Testis (tissue), 2 donors: ENCODE data around the gene CPNE1.

Experiments
- POLR2A ChIP-seq: fragments of 450-650 bp; IDR thresholded peaks from one replicate; pipeline ENCODE4 v1.6.1; 2017; ENCODE audit warnings: antibody characterized with exemption, mild to moderate bottlenecking, moderate library complexity
- TF ChIP-seq, protein P1 (sequence below), 3 experiments: fragments of 450-650 bp in 2 of 3; fragments of 200-600 bp in 1 of 3; sonication (generic) in 1 of 3; IDR thresholded peaks; one replicate each; pipeline ENCODE4 v1.5.1; 2016 to 2019; ENCODE audit warnings: antibody characterized with exemption in 3 of 3, mild to moderate bottlenecking in 2 of 3, moderate library complexity in 1 of 3

DNA sequence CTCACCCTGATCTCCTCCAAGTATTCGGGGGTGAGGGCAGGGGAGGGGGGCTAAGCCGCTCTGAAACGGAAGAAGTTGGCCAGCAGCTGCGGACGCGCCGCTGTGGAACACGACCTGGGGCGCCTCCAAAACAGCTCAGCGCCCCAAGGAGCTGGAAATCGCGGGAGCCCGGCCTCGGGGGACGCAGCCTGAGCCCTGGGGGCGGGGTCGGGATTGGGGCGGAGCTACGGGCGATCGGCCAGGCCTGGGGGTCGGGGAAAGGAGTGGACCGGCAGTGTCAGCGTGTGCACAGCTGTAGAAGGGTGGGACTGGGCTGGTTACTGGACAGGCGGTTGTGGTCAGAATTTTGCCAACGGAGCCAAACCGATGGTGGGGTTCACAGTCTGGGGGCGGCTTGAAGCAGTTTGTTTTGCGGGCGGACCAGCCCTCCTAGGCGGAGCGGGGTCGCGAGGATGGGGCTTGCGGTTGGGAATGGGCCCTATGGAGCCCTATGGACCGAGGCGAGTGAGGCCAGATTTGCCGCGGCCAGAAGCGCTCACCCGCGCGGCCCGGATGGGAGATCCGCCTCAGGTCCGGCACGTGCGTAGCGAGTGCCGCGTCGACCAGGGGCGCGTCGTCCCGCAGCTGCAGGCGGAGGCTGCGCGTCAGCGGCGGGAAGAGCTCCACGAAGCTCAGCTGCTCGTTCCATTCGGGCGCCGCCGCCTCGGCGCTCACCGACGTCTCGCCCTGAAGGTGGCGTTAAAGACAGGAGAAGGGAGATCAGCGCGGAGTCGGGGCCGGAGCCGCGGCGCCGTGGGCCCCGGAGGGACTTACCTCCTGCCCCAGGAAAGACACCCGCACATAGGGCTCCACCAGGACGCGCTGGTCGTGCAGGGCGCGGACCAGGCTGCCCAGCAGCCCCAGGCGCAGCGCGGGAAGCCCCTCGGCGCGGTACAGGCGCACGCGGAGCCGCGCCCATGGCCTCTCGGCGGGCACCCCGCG lies 63.4 kb downstream of the CPNE1 start:
- TF ChIP-seq POLR2A = no peak
- TF ChIP-seq, protein P1, sequence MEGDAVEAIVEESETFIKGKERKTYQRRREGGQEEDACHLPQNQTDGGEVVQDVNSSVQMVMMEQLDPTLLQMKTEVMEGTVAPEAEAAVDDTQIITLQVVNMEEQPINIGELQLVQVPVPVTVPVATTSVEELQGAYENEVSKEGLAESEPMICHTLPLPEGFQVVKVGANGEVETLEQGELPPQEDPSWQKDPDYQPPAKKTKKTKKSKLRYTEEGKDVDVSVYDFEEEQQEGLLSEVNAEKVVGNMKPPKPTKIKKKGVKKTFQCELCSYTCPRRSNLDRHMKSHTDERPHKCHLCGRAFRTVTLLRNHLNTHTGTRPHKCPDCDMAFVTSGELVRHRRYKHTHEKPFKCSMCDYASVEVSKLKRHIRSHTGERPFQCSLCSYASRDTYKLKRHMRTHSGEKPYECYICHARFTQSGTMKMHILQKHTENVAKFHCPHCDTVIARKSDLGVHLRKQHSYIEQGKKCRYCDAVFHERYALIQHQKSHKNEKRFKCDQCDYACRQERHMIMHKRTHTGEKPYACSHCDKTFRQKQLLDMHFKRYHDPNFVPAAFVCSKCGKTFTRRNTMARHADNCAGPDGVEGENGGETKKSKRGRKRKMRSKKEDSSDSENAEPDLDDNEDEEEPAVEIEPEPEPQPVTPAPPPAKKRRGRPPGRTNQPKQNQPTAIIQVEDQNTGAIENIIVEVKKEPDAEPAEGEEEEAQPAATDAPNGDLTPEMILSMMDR (IDR thresholded peaks at IDR 0.05) = peak in 2 of 3 experiments; percentile 31 to 34
